Activated T-cell treated with anti-CD3 and anti-CD28 coated beads, Interleukin-2, amount 50 U/mL, for 72 hours (primary cell): ENCODE measurements around the gene PTGFRN. TPM values are rescaled to one million over a fixed set of nuclear protein-coding genes. Genes with fewer than 3 reads are reported as not detected.
"Not testable (repeated sequence)": the region's sequence is repeated elsewhere in the genome, so short reads cannot be mapped to it uniquely, and the experiment has no call there.

ENCODE experiments used
- ATAC-seq, 2 donors: fragments of 150-1000 bp; cut with Tn5 transposase; replicated peaks in 1 of 2; 2 replicates each; pipeline ENCODE4 v1.10.0; 2021; ENCODE audit warnings: moderate library complexity in 2 of 2, mild to moderate bottlenecking in 1 of 2
- DNase-seq, 2 donors: peaks; one replicate each; pipeline ENCODE4 v3.0.0; 2021 to 2022; ENCODE audit warnings: mixed read lengths in 1 of 2
- H3K27ac Mint-ChIP-seq: one replicate; pipeline ENCODE4 v1.8.0; 2022; ENCODE audit warnings: mild to moderate bottlenecking, moderate library complexity, mixed read lengths
- H3K27me3 Mint-ChIP-seq: one replicate; pipeline ENCODE4 v1.8.0; 2022; ENCODE audit warnings: low read depth, mixed read lengths
- H3K36me3 Mint-ChIP-seq, 2 donors: one replicate each; pipeline ENCODE4 v1.8.0; 2022; ENCODE audit warnings: mixed read lengths in 2 of 2, mild to moderate bottlenecking in 1 of 2; ENCODE audit not compliant: insufficient read depth in 2 of 2
- H3K4me1 Mint-ChIP-seq: one replicate; pipeline ENCODE4 v1.8.0; 2022; ENCODE audit warnings: low read depth, mixed read lengths
- H3K4me3 Mint-ChIP-seq, 2 donors: one replicate each; pipeline ENCODE4 v1.8.0; 2022; ENCODE audit warnings: mild to moderate bottlenecking in 2 of 2, mixed read lengths in 2 of 2, moderate library complexity in 2 of 2
- H3K9me3 Mint-ChIP-seq, 2 donors: one replicate each; pipeline ENCODE4 v1.8.0; 2022; ENCODE audit warnings: mixed read lengths in 2 of 2
- total RNA-seq, 2 donors: library from RNA; stranded (reverse); gene quantifications; one replicate each; pipeline ENCODE4 v1.2.3, GENCODE V29; 2022

PTGFRN gene
- total RNA-seq, 2 donors from 2014 or later, result 14.0 to 14.8 TPM

DNA sequence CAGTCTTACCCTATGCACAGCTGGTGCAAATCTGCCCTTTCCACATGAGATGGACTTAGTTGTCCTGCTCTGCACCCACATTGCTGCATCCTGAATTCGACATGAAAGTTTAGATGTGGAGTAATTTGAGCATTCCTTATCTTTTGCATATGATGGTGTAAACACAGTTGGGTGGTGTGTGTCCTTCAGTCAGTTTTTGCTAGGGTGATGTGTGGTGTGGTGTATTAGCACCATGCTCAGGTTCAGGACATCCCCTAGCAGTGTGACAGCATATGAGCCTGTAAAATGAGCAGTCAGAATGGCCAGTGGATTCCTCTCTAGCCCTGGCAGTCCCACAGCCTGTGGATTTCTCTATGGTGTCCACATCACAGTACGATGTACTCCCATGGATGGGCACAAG is 49.3 kb downstream of the PTGFRN start:
- Mint-ChIP-seq H3K9me3 (no peaks in the 10 kb centered on the region), H3K36me3 (no peaks in the 10 kb centered on the region), H3K27me3 (no peaks in the 10 kb centered on the region), H3K27ac (no peak overlapping the region), H3K4me1 (no peaks in the 10 kb centered on the region), H3K4me3 (no peak overlapping the region)
- DNase-seq (no peak), ATAC-seq (no peak)

- DNase-seq, result no peak
- H3K27me3 Mint-ChIP-seq, result no peaks in the 10 kb centered on the region
- ATAC-seq, result no peak
- H3K4me3 Mint-ChIP-seq, result no peak overlapping the region
- H3K9me3 Mint-ChIP-seq, result no peaks in the 10 kb centered on the region
- H3K27ac Mint-ChIP-seq, result no peak overlapping the region
- H3K4me1 Mint-ChIP-seq, result no peaks in the 10 kb centered on the region
- H3K36me3 Mint-ChIP-seq, result peaks cover 0 to 6% of the 10 kb centered on the region in 2 donors
Measured at GRCh38 chr1:116961606-116962005, 51.9 kb downstream of the PTGFRN start.

GRCh38 chr1:116962987-116963639 is 53.4 kb downstream of the PTGFRN start:
- Mint-ChIP-seq H3K27ac (no peak overlapping the region), H3K27me3 (no peaks in the 10 kb centered on the region), H3K36me3 (peaks cover 0 to 8% of the 10 kb centered on the region in 2 donors), H3K4me1 (no peaks in the 10 kb centered on the region), H3K9me3 (no peaks in the 10 kb centered on the region), H3K4me3 (no peak overlapping the region)
- DNase-seq (no peak), ATAC-seq (peak in 1 of 2 donors; percentile 27)

DNA sequence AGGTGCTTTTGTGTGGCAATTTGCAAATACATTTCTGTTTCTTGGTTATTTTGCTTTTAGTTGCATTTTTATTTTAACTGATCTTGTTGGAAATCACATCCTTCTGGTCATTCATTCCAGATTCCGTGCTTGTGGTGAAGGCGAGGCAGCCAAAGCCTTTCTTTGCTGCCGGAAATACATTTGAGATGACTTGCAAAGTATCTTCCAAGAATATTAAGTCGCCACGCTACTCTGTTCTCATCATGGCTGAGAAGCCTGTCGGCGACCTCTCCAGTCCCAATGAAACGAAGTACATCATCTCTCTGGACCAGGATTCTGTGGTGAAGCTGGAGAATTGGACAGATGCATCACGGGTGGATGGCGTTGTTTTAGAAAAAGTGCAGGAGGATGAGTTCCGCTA is 57.1 kb downstream of the PTGFRN start:
- Mint-ChIP-seq H3K36me3 (peaks cover 0 to 10% of the 10 kb centered on the region in 2 donors), H3K27me3 (no peaks in the 10 kb centered on the region), H3K4me1 (no peaks in the 10 kb centered on the region), H3K4me3 (no peak overlapping the region), H3K9me3 (peaks cover 0 to 3% of the 10 kb centered on the region in 2 donors), H3K27ac (no peak overlapping the region)
- no peak for DNase-seq
- ATAC-seq, result no peak

- DNase-seq (no peak), ATAC-seq (no peak)
- peaks cover 0 to 3% of the 10 kb centered on the region in 2 donors for H3K9me3 Mint-ChIP-seq
- H3K4me1 Mint-ChIP-seq, result no peaks in the 10 kb centered on the region
- H3K27me3 Mint-ChIP-seq, result no peaks in the 10 kb centered on the region
- peak overlapping the region; percentile 47 for H3K27ac Mint-ChIP-seq
- no peak overlapping the region for H3K4me3 Mint-ChIP-seq
- peaks cover 0 to 10% of the 10 kb centered on the region in 2 donors for H3K36me3 Mint-ChIP-seq
Measured at GRCh38 chr1:116968724-116969123, 59.0 kb downstream of the PTGFRN start.

- no peaks in the 10 kb centered on the region for H3K4me1 Mint-ChIP-seq
- H3K9me3 Mint-ChIP-seq, result peaks cover 0 to 3% of the 10 kb centered on the region in 2 donors
- no peak overlapping the region for H3K27ac Mint-ChIP-seq
- H3K27me3 Mint-ChIP-seq, result no peaks in the 10 kb centered on the region
- peaks cover 3 to 13% of the 10 kb centered on the region in 2 donors for H3K36me3 Mint-ChIP-seq
- ATAC-seq, result no peak
- no peak for DNase-seq
- no peak overlapping the region for H3K4me3 Mint-ChIP-seq
Measured at GRCh38 chr1:116971258-116971860, 61.6 kb downstream of the PTGFRN start.

- DNase-seq (no peak), ATAC-seq (no peak)
- Mint-ChIP-seq H3K36me3 (peaks cover 3 to 13% of the 10 kb centered on the region in 2 donors), H3K9me3 (peaks cover 0 to 3% of the 10 kb centered on the region in 2 donors), H3K4me3 (no peak overlapping the region), H3K27me3 (no peaks in the 10 kb centered on the region), H3K27ac (peak overlapping the region; percentile 31), H3K4me1 (no peaks in the 10 kb centered on the region)
Measured at GRCh38 chr1:116971965-116972673, 62.4 kb downstream of the PTGFRN start.

GRCh38 chr1:116972674-116973030 is 62.9 kb downstream of the PTGFRN start:
- H3K36me3 Mint-ChIP-seq, result peaks cover 3 to 13% of the 10 kb centered on the region in 2 donors
- no peak overlapping the region for H3K27ac Mint-ChIP-seq
- no peak for DNase-seq
- peaks cover 2% of the 10 kb centered on the region for H3K4me1 Mint-ChIP-seq
- no peaks in the 10 kb centered on the region for H3K27me3 Mint-ChIP-seq
- no peak for ATAC-seq
- peaks cover 0 to 3% of the 10 kb centered on the region in 2 donors for H3K9me3 Mint-ChIP-seq
- H3K4me3 Mint-ChIP-seq, result no peak overlapping the region

- H3K4me1 Mint-ChIP-seq, result peaks cover 10% of the 10 kb centered on the region
- H3K36me3 Mint-ChIP-seq, DNase-seq, H3K9me3 Mint-ChIP-seq, H3K4me3 Mint-ChIP-seq, H3K27me3 Mint-ChIP-seq, ATAC-seq, H3K27ac Mint-ChIP-seq: not testable (repeated sequence)
Measured at GRCh38 chr1:116980309-116980708, 70.6 kb downstream of the PTGFRN start.

GRCh38 chr1:116981521-116982037 is 71.9 kb downstream of the PTGFRN start:
- Mint-ChIP-seq H3K4me1 (peaks cover 19% of the 10 kb centered on the region), H3K27me3 (no peaks in the 10 kb centered on the region), H3K27ac (peak overlapping the region; percentile 29), H3K4me3 (no peak overlapping the region), H3K36me3 (peaks cover 0 to 3% of the 10 kb centered on the region in 2 donors), H3K9me3 (peaks cover 0 to 2% of the 10 kb centered on the region in 2 donors)
- DNase-seq (no peak), ATAC-seq (no peak)

- H3K27ac Mint-ChIP-seq, result no peak overlapping the region
- no peaks in the 10 kb centered on the region for H3K27me3 Mint-ChIP-seq
- H3K4me1 Mint-ChIP-seq, result peaks cover 27% of the 10 kb centered on the region
- no peak overlapping the region for H3K4me3 Mint-ChIP-seq
- DNase-seq, result no peak
- H3K9me3 Mint-ChIP-seq, result peaks cover 0 to 2% of the 10 kb centered on the region in 2 donors
- peaks cover 0 to 3% of the 10 kb centered on the region in 2 donors for H3K36me3 Mint-ChIP-seq
- no peak for ATAC-seq
Measured at GRCh38 chr1:116982319-116983004, 72.7 kb downstream of the PTGFRN start.

GRCh38 chr1:116983112-116983511 is 73.4 kb downstream of the PTGFRN start:
- H3K27ac Mint-ChIP-seq, result no peak overlapping the region
- peaks cover 0 to 2% of the 10 kb centered on the region in 2 donors for H3K9me3 Mint-ChIP-seq
- H3K4me1 Mint-ChIP-seq, result peaks cover 29% of the 10 kb centered on the region
- no peak overlapping the region for H3K4me3 Mint-ChIP-seq
- ATAC-seq (no peak), DNase-seq (no peak)
- peaks cover 0 to 3% of the 10 kb centered on the region in 2 donors for H3K36me3 Mint-ChIP-seq
- H3K27me3 Mint-ChIP-seq, result no peaks in the 10 kb centered on the region

DNA sequence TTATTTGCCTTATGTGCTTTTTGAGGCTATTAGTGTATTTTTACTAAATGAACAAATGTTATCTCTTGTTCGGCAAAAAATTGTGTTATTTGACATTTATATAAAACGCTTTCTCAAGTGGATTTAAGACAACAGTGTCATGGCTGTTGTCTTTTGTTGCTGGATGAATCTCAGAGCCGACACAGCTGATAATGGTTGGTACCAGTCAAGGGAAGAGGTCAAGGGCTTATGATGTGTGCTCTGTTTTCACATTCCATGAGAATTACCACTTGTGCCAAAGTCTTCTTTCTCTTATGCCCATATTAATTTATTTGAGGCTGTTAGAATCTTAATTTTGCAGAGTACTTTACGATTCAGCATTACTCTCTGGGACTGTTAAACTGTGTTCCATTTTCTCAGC is 74.0 kb downstream of the PTGFRN start:
- Mint-ChIP-seq H3K27ac (peak overlapping the region; percentile 19), H3K4me3 (no peak overlapping the region), H3K36me3 (peaks cover 0 to 3% of the 10 kb centered on the region in 2 donors), H3K4me1 (peaks cover 35% of the 10 kb centered on the region), H3K27me3 (no peaks in the 10 kb centered on the region), H3K9me3 (peaks cover 0 to 2% of the 10 kb centered on the region in 2 donors)
- DNase-seq (no peak), ATAC-seq (no peak)
